B cell (primary cell): ENCODE measurements around the gene PPL. TPM values are rescaled to one million over a fixed set of nuclear protein-coding genes. Genes with fewer than 3 reads are reported as not detected.

Experiments used
- ATAC-seq: fragments of 200-7000 bp; cut with Tn5 transposase; one replicate; pipeline ENCODE4 v1.10.0; 2021; ENCODE audit warnings: low read depth, mild to moderate bottlenecking, moderate number of reproducible peaks, moderate library complexity
- CTCF ChIA-PET: fragments of 350-600 bp; sonication (Branson Sonifier 250); formaldehyde crosslinking; loops from one replicate; lab custom pipeline; 2021; ENCODE audit warnings: antibody characterized with exemption, inconsistent platforms; lab: Charles Lee
- POLR2A ChIA-PET: fragments of 350-600 bp; sonication (Branson Sonifier 250); formaldehyde crosslinking; loops from one replicate; lab custom pipeline; 2021; ENCODE audit warnings: antibody characterized with exemption; lab: Charles Lee
- DNase-seq: peaks from one replicate; pipeline ENCODE4 v3.0.0; 2013
- H2AFZ ChIP-seq: 2 replicates; pipeline ENCODE4 v1.6.1; 2012; ENCODE audit warnings: mild to moderate bottlenecking, low read depth, low read length; ENCODE audit not compliant: insufficient read depth, poor library complexity, severe bottlenecking
- H3K27ac ChIP-seq, 2 donors: 1 replicate in 1 of 2; 2 replicates in 1 of 2; pipeline ENCODE4 v1.5.1; 2012 to 2013; ENCODE audit warnings: low read length in 2 of 2, mild to moderate bottlenecking in 2 of 2, moderate library complexity in 1 of 2
- H3K27me3 ChIP-seq, 4 experiments: fragments of 200-600 bp in 1 of 4; sonication (generic) in 1 of 4; replicated peaks in 1 of 4; 1 replicate in 2 of 4; 2 replicates in 2 of 4; pipeline versions ENCODE4 v1.6.1 to v1.7.0; 2013 to 2016; ENCODE audit warnings: low read length in 3 of 4, mild to moderate bottlenecking in 2 of 4, mixed read lengths in 1 of 4, moderate library complexity in 1 of 4; ENCODE audit not compliant: insufficient read depth in 4 of 4, control insufficient read depth in 3 of 4; ENCODE audit errors: control extremely low read depth in 1 of 4
- H3K36me3 ChIP-seq, 2 experiments: replicated peaks in 1 of 2; 1 replicate in 1 of 2; 2 replicates in 1 of 2; pipeline versions ENCODE4 v1.6.1 to v1.7.1; 2013; ENCODE audit warnings: low read length in 1 of 2; ENCODE audit not compliant: insufficient read depth in 2 of 2, control insufficient read depth in 1 of 2; ENCODE audit errors: control extremely low read depth in 1 of 2, extremely low read depth in 1 of 2
- H3K4me1 ChIP-seq, 2 donors: fragments of 200-600 bp in 1 of 2; sonication (generic) in 1 of 2; 1 replicate in 1 of 2; 2 replicates in 1 of 2; pipeline versions ENCODE4 v1.5.1 to v1.6.1; 2013 to 2017; ENCODE audit warnings: low read length in 2 of 2; ENCODE audit not compliant: control insufficient read depth in 2 of 2, insufficient read depth in 2 of 2
- H3K4me2 ChIP-seq: replicated peaks from 2 replicates; pipeline ENCODE3; 2012; ENCODE audit warnings: mild to moderate bottlenecking, low read depth, low read length; ENCODE audit not compliant: poor library complexity, severe bottlenecking
- H3K4me3 ChIP-seq, 5 experiments: fragments of 200-600 bp in 1 of 5; sonication (generic) in 1 of 5; 1 replicate in 3 of 5; 2 replicates in 2 of 5; pipeline versions ENCODE4 v1.5.1 to v1.7.0; 2011 to 2016; ENCODE audit warnings: low read length in 4 of 5, mild to moderate bottlenecking in 4 of 5, low read depth in 2 of 5, control low read depth in 1 of 5, moderate library complexity in 1 of 5; ENCODE audit not compliant: insufficient read depth in 1 of 5; ENCODE audit errors: control extremely low read depth in 1 of 5, extremely low read depth in 1 of 5
- H3K79me2 ChIP-seq: fragments of 200-600 bp; sonication (generic); one replicate; pipeline ENCODE4 v1.6.0; 2016; ENCODE audit warnings: low read length; ENCODE audit not compliant: control insufficient read depth, insufficient read depth
- H3K9ac ChIP-seq: fragments of 200-600 bp; sonication (generic); 2 replicates; pipeline ENCODE4 v1.6.1; 2017; ENCODE audit warnings: mild to moderate bottlenecking, low read length, moderate library complexity
- H3K9me3 ChIP-seq, 3 donors: one replicate each; pipeline versions ENCODE4 v1.6.1 to v1.7.1; 2013; ENCODE audit warnings: low read length in 2 of 3; ENCODE audit not compliant: control insufficient read depth in 2 of 3, insufficient read depth in 1 of 3; ENCODE audit errors: control extremely low read depth in 1 of 3
- H4K20me1 ChIP-seq: 2 replicates; pipeline ENCODE4 v1.6.0; 2012; ENCODE audit warnings: mild to moderate bottlenecking, low read length; ENCODE audit not compliant: insufficient read depth, control insufficient read depth, poor library complexity, severe bottlenecking
- H3K27ac Mint-ChIP-seq: one replicate; pipeline ENCODE4 v1.8.0; 2021; ENCODE audit warnings: mixed read lengths
- H3K27me3 Mint-ChIP-seq: one replicate; pipeline ENCODE4 v1.8.0; 2021; ENCODE audit warnings: mixed read lengths
- H3K4me1 Mint-ChIP-seq: one replicate; pipeline ENCODE4 v1.8.0; 2021; ENCODE audit warnings: mixed read lengths
- H3K4me3 Mint-ChIP-seq: one replicate; pipeline ENCODE4 v1.8.0; 2021; ENCODE audit warnings: mixed read lengths
- H3K9me3 Mint-ChIP-seq: one replicate; pipeline ENCODE4 v1.8.0; 2022; ENCODE audit warnings: mixed read lengths; ENCODE audit not compliant: insufficient read depth
- EZH2 ChIP-seq: IDR thresholded peaks from 2 replicates; pipeline ENCODE4 v1.6.1; 2012; ENCODE audit warnings: borderline replicate concordance, low read depth, mild to moderate bottlenecking, moderate library complexity, low read length; ENCODE audit not compliant: insufficient read depth, poor library complexity, severe bottlenecking
- WGBS: methylation state at CpG from one replicate; pipeline ENCODE4 v1.1.5; 2013; ENCODE audit warnings: missing lambda C conversion rate; ENCODE audit not compliant: insufficient coverage; 5-methylcytosine and 5-hydroxymethylcytosine counted together
- intact Hi-C: fragments of 100-400 bp; cut with micrococcal nuclease; formaldehyde crosslinking; loops from one replicate; pipeline ENCODE4 v1.10.0; 2022
- polyA plus RNA-seq: library from polyadenylated mRNA; depleted of rRNA; stranded (reverse); fragments of >200 nt; gene quantifications from 2 replicates; pipeline ENCODE4 v1.2.3, GENCODE V29; 2012
- total RNA-seq, 2 donors: library from RNA; stranded (reverse); fragments of 120-200 nt in 1 of 2; gene quantifications; 1 replicate in 1 of 2; 2 replicates in 1 of 2; pipeline versions ENCODE4 v1.2.3 to v1.2.4, GENCODE V29; 2013 to 2022
- TF ChIP-seq, protein P1 (sequence below): fragments of 200-600 bp; IDR thresholded peaks from one replicate; pipeline ENCODE4 v1.8.0; 2022; ENCODE audit warnings: antibody characterized with exemption, mild to moderate bottlenecking

Gene PPL
- total and polyA plus RNA-seq, 2 donors (not counting 1 experiment from before 2014, with no cell fraction given): not detected

DNA sequence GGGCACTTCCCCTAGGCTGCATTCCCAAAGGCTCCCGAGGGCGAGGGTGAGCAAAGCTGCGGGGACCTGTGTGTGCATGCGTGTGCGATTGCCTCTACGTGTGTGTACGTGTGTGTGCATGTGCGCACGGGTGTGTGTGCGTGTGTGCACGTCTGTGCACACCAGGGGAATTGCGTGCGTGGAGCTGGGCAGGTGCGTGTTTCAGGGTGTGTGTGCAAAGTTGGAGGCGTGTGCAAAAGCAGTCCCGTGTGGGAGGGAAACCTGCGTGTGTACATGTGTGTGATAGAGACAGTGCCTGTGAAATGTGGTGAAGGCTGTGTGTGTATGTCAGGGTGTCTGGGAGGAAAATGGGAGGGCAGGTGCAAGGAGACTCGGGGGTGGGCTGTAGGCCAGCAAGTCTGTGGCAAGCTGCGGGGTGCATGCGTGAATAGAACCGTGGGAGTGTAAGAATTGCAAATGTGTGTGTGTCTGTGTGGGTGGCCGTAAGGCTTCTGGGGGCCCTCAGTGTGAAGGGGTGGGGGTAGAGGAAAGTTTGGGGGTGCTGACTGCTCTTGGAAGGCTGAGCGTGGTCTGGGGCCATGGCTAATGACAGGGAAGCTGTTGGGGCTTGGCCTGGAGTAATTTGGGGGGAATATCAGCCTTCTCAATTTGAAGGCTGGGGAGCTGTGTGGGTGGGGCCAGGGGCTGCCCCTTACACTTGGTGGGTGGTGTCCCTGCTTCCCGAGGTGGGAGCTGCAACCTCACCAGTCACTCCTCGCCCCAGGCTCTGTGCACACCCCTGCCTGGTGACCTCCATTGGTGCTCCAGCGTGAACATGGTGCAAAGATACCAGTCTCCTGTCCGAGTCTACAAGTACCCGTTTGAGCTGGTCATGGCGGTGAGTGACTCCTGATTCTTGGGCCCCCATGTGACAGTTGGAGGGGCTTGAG is 21.8 kb upstream of the PPL start:
- Histone ChIP-seq H3K4me1 (peaks cover 15% of the 10 kb centered on the region in 2 donors), H3K27ac (no peak overlapping the region), H3K9me3 (peaks cover 0 to 20% (median 0%) of the 10 kb centered on the region in 3 donors), H3K79me2 (no peaks in the 10 kb centered on the region), H3K4me3 (peak overlapping the region in 3 of 5 experiments; percentile 21 to 29 (median 23)), H2AFZ (no peak overlapping the region), H3K4me2 (peak overlapping the region; percentile 76), H4K20me1 (no peaks in the 10 kb centered on the region), H3K36me3 (no peaks in the 10 kb centered on the region), H3K9ac (no peak overlapping the region), H3K27me3 (peaks cover 0 to 56% (median 23%) of the 10 kb centered on the region in 4 experiments)
- intact Hi-C loops: loop anchor here (5.0 to 10.0 kb wide), 3 partner anchors 139 to 1434 kb away; partner anchors contain the start of gene EEF2KMT
- POLR2A ChIA-PET: interaction anchor here (0.5 to 0.6 kb wide), 3 partner anchors 133 to 236 kb away, joined by 3 to 6 read pairs (median 5); no protein-coding TSS in a partner anchor
- H3K27ac Mint-ChIP-seq: no peak overlapping the region
- ATAC-seq: no peak
- WGBS: 53% methylated on average over 28 of the region's 29 CpGs
- H3K27me3 Mint-ChIP-seq: peaks cover 49% of the 10 kb centered on the region
- CTCF ChIA-PET: no interaction called here
- H3K4me1 Mint-ChIP-seq: peaks cover 19% of the 10 kb centered on the region
- TF ChIP-seq, protein P1, sequence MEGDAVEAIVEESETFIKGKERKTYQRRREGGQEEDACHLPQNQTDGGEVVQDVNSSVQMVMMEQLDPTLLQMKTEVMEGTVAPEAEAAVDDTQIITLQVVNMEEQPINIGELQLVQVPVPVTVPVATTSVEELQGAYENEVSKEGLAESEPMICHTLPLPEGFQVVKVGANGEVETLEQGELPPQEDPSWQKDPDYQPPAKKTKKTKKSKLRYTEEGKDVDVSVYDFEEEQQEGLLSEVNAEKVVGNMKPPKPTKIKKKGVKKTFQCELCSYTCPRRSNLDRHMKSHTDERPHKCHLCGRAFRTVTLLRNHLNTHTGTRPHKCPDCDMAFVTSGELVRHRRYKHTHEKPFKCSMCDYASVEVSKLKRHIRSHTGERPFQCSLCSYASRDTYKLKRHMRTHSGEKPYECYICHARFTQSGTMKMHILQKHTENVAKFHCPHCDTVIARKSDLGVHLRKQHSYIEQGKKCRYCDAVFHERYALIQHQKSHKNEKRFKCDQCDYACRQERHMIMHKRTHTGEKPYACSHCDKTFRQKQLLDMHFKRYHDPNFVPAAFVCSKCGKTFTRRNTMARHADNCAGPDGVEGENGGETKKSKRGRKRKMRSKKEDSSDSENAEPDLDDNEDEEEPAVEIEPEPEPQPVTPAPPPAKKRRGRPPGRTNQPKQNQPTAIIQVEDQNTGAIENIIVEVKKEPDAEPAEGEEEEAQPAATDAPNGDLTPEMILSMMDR: no peak
- TF ChIP-seq EZH2: no peak
- H3K4me3 Mint-ChIP-seq: peak overlapping the region; percentile 54
- no peaks in the 10 kb centered on the region for H3K9me3 Mint-ChIP-seq
- no peak for DNase-seq
